ENCODE results near the gene ADGRV1.

GRCh38 chr5:90902170-90902569 is 343.6 kb downstream of the ADGRV1 start:
- TF ChIP-seq POLR2A (IDR thresholded peaks at IDR 0.05; ENCODE audit: extremely low read depth, insufficient read length) = no peak
- TF ChIP-seq, protein P1, sequence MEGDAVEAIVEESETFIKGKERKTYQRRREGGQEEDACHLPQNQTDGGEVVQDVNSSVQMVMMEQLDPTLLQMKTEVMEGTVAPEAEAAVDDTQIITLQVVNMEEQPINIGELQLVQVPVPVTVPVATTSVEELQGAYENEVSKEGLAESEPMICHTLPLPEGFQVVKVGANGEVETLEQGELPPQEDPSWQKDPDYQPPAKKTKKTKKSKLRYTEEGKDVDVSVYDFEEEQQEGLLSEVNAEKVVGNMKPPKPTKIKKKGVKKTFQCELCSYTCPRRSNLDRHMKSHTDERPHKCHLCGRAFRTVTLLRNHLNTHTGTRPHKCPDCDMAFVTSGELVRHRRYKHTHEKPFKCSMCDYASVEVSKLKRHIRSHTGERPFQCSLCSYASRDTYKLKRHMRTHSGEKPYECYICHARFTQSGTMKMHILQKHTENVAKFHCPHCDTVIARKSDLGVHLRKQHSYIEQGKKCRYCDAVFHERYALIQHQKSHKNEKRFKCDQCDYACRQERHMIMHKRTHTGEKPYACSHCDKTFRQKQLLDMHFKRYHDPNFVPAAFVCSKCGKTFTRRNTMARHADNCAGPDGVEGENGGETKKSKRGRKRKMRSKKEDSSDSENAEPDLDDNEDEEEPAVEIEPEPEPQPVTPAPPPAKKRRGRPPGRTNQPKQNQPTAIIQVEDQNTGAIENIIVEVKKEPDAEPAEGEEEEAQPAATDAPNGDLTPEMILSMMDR (IDR thresholded peaks at IDR 0.05; ENCODE audit: low read depth, low read length) = no peak
- TF ChIP-seq MAX (IDR thresholded peaks at IDR 0.05; ENCODE audit: low read depth, low read length) = no peak
- no peak for TF ChIP-seq MYC (IDR thresholded peaks at IDR 0.05; ENCODE audit: low read depth, low read length)

Data from NB4 (cell line).